Nephron (organoid): ENCODE results near the gene FLOT2.

Experiments used
- H3K27ac Mint-ChIP-seq, 3 experiments: 2 replicates each; pipeline ENCODE4 v1.8.0; 2020; ENCODE audit warnings: mixed read lengths in 3 of 3, mild to moderate bottlenecking in 2 of 3, moderate library complexity in 1 of 3
- H3K27me3 Mint-ChIP-seq: 2 replicates; pipeline ENCODE4 v1.8.0; 2021; ENCODE audit warnings: low read depth, mild to moderate bottlenecking, moderate library complexity, mixed read lengths
- H3K36me3 Mint-ChIP-seq: 2 replicates; pipeline ENCODE4 v1.8.0; 2020; ENCODE audit warnings: low read depth, mixed read lengths
- H3K4me1 Mint-ChIP-seq: 2 replicates; pipeline ENCODE4 v1.8.0; 2020; ENCODE audit warnings: mixed read lengths
- H3K4me3 Mint-ChIP-seq, 3 experiments: 2 replicates each; pipeline ENCODE4 v1.8.0; 2020; ENCODE audit warnings: mild to moderate bottlenecking in 3 of 3, mixed read lengths in 3 of 3, moderate library complexity in 2 of 3
- H3K9me3 Mint-ChIP-seq: 2 replicates; pipeline ENCODE4 v1.8.0; 2020; ENCODE audit warnings: mixed read lengths
- CTCF ChIP-seq, 3 experiments: fragments of 200-600 bp; sonication (generic); IDR thresholded peaks; one replicate each; pipeline ENCODE4 v1.5.0; 2021; ENCODE audit warnings: antibody characterized with exemption in 3 of 3; ENCODE audit not compliant: unreplicated experiment in 3 of 3

Gene FLOT2

GRCh38 chr17:28888832-28889231 is 8.7 kb downstream of the FLOT2 start:
- Mint-ChIP-seq H3K27me3 (no peaks in the 10 kb centered on the region), H3K36me3 (peaks cover 14% of the 10 kb centered on the region), H3K4me3 (no peak overlapping the region), H3K4me1 (peaks cover 17% of the 10 kb centered on the region), H3K9me3 (no peaks in the 10 kb centered on the region), H3K27ac (no peak overlapping the region)
- TF ChIP-seq CTCF (IDR thresholded peaks at IDR 0.05; ENCODE audit: unreplicated experiment in 3 of 3) = no peak

- Mint-ChIP-seq H3K4me3 (no peak overlapping the region), H3K4me1 (peaks cover 12% of the 10 kb centered on the region)
These were observed 9.6 kb downstream of the FLOT2 start for GRCh38 chr17:28887871-28888471.

GRCh38 chr17:28885951-28886350 is 11.6 kb downstream of the FLOT2 start:
- no peak overlapping the region for H3K27ac Mint-ChIP-seq
- no peaks in the 10 kb centered on the region for H3K9me3 Mint-ChIP-seq
- H3K4me1 Mint-ChIP-seq = peaks cover 2% of the 10 kb centered on the region
- no peak for TF ChIP-seq CTCF (IDR thresholded peaks at IDR 0.05; ENCODE audit: unreplicated experiment in 3 of 3)
- peaks cover 21% of the 10 kb centered on the region for H3K36me3 Mint-ChIP-seq
- no peaks in the 10 kb centered on the region for H3K27me3 Mint-ChIP-seq
- no peak overlapping the region for H3K4me3 Mint-ChIP-seq

More at GRCh38 chr17:28887871-28888471, 9.6 kb downstream of the FLOT2 start:
- Mint-ChIP-seq H3K27ac (no peak overlapping the region), H3K27me3 (no peaks in the 10 kb centered on the region), H3K9me3 (no peaks in the 10 kb centered on the region), H3K36me3 (peaks cover 12% of the 10 kb centered on the region)
- no peak for TF ChIP-seq CTCF (IDR thresholded peaks at IDR 0.05; ENCODE audit: unreplicated experiment in 3 of 3)

- H3K4me3 Mint-ChIP-seq = no peak overlapping the region
- peaks cover 25% of the 10 kb centered on the region for H3K36me3 Mint-ChIP-seq
- H3K4me1 Mint-ChIP-seq = no peaks in the 10 kb centered on the region
- no peak for TF ChIP-seq CTCF (IDR thresholded peaks at IDR 0.05; ENCODE audit: unreplicated experiment in 3 of 3)
- H3K9me3 Mint-ChIP-seq = no peaks in the 10 kb centered on the region
- H3K27ac Mint-ChIP-seq = no peak overlapping the region
- H3K27me3 Mint-ChIP-seq = no peaks in the 10 kb centered on the region
These were observed 12.2 kb downstream of the FLOT2 start for GRCh38 chr17:28885363-28885762.

- Mint-ChIP-seq H3K27ac (no peak overlapping the region), H3K9me3 (no peaks in the 10 kb centered on the region), H3K27me3 (no peaks in the 10 kb centered on the region), H3K4me1 (no peaks in the 10 kb centered on the region), H3K36me3 (peaks cover 32% of the 10 kb centered on the region), H3K4me3 (no peak overlapping the region)
- TF ChIP-seq CTCF (IDR thresholded peaks at IDR 0.05; ENCODE audit: unreplicated experiment in 3 of 3) = no peak
These were observed 13.4 kb downstream of the FLOT2 start for GRCh38 chr17:28883967-28884702.
